Keratinocyte (primary cell): ENCODE measurements around the gene DAGLA. TPM values are rescaled to one million over a fixed set of nuclear protein-coding genes. Genes with fewer than 3 reads are reported as not detected.

Source experiments
- DNase-seq: peaks from one replicate; pipeline ENCODE4 v3.0.0-alpha.2; 2011; ENCODE audit warnings: low read depth, missing footprints, low spot score
- FAIRE-seq: peaks from 2 replicates; lab custom pipeline; 2011; peaks lifted over from hg19 to GRCh38; lab: Jason Lieb, UNC
- H2AFZ ChIP-seq: 2 replicates; pipeline ENCODE4 v1.6.0; 2012; ENCODE audit warnings: low read length, control low read depth, inconsistent platforms; ENCODE audit not compliant: control insufficient read depth
- H3K27ac ChIP-seq: 2 replicates; pipeline ENCODE4 v1.5.1; 2011; ENCODE audit warnings: low read length; ENCODE audit not compliant: control insufficient read depth, insufficient read depth
- H3K27me3 ChIP-seq: 3 replicates; pipeline ENCODE4 v1.6.0; 2011; ENCODE audit warnings: low read length; ENCODE audit not compliant: control insufficient read depth, insufficient read depth; ENCODE audit errors: extremely low read depth
- H3K36me3 ChIP-seq, 2 experiments: 2 replicates in 1 of 2; 3 replicates in 1 of 2; pipeline ENCODE4 v1.5.1; 2011; ENCODE audit warnings: low read length in 2 of 2, mild to moderate bottlenecking in 1 of 2; ENCODE audit not compliant: control insufficient read depth in 2 of 2, insufficient read depth in 2 of 2; ENCODE audit errors: extremely low read depth in 1 of 2
- H3K4me1 ChIP-seq: 3 replicates; pipeline ENCODE4 v1.5.1; 2011; ENCODE audit warnings: low read length; ENCODE audit not compliant: control insufficient read depth, insufficient read depth; ENCODE audit errors: extremely low read depth
- H3K4me2 ChIP-seq: 3 replicates; pipeline ENCODE4 v1.6.0; 2011; ENCODE audit warnings: low read depth, low read length; ENCODE audit not compliant: control insufficient read depth, insufficient read depth; ENCODE audit errors: extremely low read depth
- H3K4me3 ChIP-seq, 3 experiments: fragments of 200-600 bp in 1 of 3; sonication (generic) in 1 of 3; 2 replicates in 2 of 3; 3 replicates in 1 of 3; pipeline ENCODE4 v1.5.1; 2011 to 2016; ENCODE audit warnings: low read length in 3 of 3, mild to moderate bottlenecking in 3 of 3, control low read depth in 2 of 3, inconsistent platforms in 1 of 3, low read depth in 1 of 3, mixed read lengths in 1 of 3, mixed run types in 1 of 3, moderate library complexity in 1 of 3; ENCODE audit not compliant: control insufficient read depth in 2 of 3, insufficient read depth in 2 of 3; ENCODE audit errors: extremely low read depth in 1 of 3
- H3K79me2 ChIP-seq: 2 replicates; pipeline ENCODE4 v1.6.0; 2012; ENCODE audit warnings: low read length; ENCODE audit not compliant: control insufficient read depth, insufficient read depth
- H3K9ac ChIP-seq: 3 replicates; pipeline ENCODE4 v1.6.0; 2011; ENCODE audit warnings: low read length; ENCODE audit not compliant: control insufficient read depth, insufficient read depth; ENCODE audit errors: extremely low read depth
- H3K9me1 ChIP-seq: 3 replicates; pipeline ENCODE4 v1.6.0; 2011; ENCODE audit warnings: low read length; ENCODE audit not compliant: control insufficient read depth, insufficient read depth; ENCODE audit errors: extremely low read depth
- H3K9me3 ChIP-seq: 2 replicates; pipeline ENCODE4 v1.5.1; 2012; ENCODE audit warnings: low read depth, low read length; ENCODE audit not compliant: control insufficient read depth
- H4K20me1 ChIP-seq: 3 replicates; pipeline ENCODE4 v1.6.0; 2011; ENCODE audit warnings: low read length; ENCODE audit not compliant: control insufficient read depth, insufficient read depth; ENCODE audit errors: extremely low read depth
- EZH2 ChIP-seq: IDR thresholded peaks from one replicate; pipeline ENCODE4 v1.6.1; 2012; ENCODE audit warnings: inconsistent platforms, mild to moderate bottlenecking, low read length, moderate library complexity
- dilution Hi-C: fragments of 300-500 bp; cut with MboI; formaldehyde crosslinking; loops from one replicate; pipeline ENCODE4 v1.7.0; 2020; ENCODE audit warnings: low sequenced_read_pairs; ENCODE audit not compliant: extremely low pct_ligation_motif_present
- polyA plus RNA-seq, 5 experiments: library from polyadenylated mRNA; depleted of rRNA in 3 of 5; stranded (reverse) in 3 of 5; stranded (forward) in 1 of 5; unstranded in 1 of 5; fragments of >200 nt; gene quantifications; 1 replicate in 1 of 5; 2 replicates in 3 of 5; 3 replicates in 1 of 5; pipeline versions ENCODE4 v1.2.1 to v1.2.3, GENCODE V29; 2011 to 2012; ENCODE audit warnings: missing spikeins in 2 of 5, low read depth in 1 of 5, low replicate concordance in 1 of 5
- TF ChIP-seq, protein P1 (sequence below), 3 experiments: IDR thresholded peaks in 1 of 3; conservative IDR thresholded peaks in 1 of 3; optimal IDR thresholded peaks in 1 of 3; 2 replicates in 2 of 3; 3 replicates in 1 of 3; pipeline versions ENCODE3 to v1.5.1; 2011; ENCODE audit warnings: low read length in 3 of 3, mild to moderate bottlenecking in 3 of 3, moderate library complexity in 2 of 3, control low read depth in 1 of 3, inconsistent platforms in 1 of 3; ENCODE audit not compliant: insufficient read depth in 2 of 3; ENCODE audit errors: extremely low read depth in 1 of 3

The DAGLA gene
- polyA plus RNA-seq, 1 donor (not counting 4 experiments of a cell fraction or from before 2014, with no cell fraction given), result 0.03 TPM

GRCh38 chr11:61744609-61745156 lies 64.5 kb downstream of the DAGLA start:
- H3K4me1 ChIP-seq, result no peaks in the 10 kb centered on the region
- no peaks in the 10 kb centered on the region for H3K9me3 ChIP-seq
- FAIRE-seq, result no peak
- no peak for DNase-seq
- no peak overlapping the region for H3K4me3 ChIP-seq
- no peak overlapping the region for H2AFZ ChIP-seq
- dilution Hi-C loops, result no loop called here
- H3K27ac ChIP-seq, result no peak overlapping the region
- no peaks in the 10 kb centered on the region for H3K36me3 ChIP-seq
- no peaks in the 10 kb centered on the region for H4K20me1 ChIP-seq
- no peak overlapping the region for H3K4me2 ChIP-seq
- H3K79me2 ChIP-seq, result no peaks in the 10 kb centered on the region
- TF ChIP-seq, protein P1, sequence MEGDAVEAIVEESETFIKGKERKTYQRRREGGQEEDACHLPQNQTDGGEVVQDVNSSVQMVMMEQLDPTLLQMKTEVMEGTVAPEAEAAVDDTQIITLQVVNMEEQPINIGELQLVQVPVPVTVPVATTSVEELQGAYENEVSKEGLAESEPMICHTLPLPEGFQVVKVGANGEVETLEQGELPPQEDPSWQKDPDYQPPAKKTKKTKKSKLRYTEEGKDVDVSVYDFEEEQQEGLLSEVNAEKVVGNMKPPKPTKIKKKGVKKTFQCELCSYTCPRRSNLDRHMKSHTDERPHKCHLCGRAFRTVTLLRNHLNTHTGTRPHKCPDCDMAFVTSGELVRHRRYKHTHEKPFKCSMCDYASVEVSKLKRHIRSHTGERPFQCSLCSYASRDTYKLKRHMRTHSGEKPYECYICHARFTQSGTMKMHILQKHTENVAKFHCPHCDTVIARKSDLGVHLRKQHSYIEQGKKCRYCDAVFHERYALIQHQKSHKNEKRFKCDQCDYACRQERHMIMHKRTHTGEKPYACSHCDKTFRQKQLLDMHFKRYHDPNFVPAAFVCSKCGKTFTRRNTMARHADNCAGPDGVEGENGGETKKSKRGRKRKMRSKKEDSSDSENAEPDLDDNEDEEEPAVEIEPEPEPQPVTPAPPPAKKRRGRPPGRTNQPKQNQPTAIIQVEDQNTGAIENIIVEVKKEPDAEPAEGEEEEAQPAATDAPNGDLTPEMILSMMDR (optimal IDR thresholded peaks at IDR 0.05 in 1 of 3, IDR thresholded peaks at IDR 0.05 in 1 of 3, conservative IDR thresholded peaks at IDR 0.05 in 1 of 3; ENCODE audit: extremely low read depth in 1 of 3, insufficient read depth in 2 of 3, low read length in 3 of 3), result no peak
- no peak for TF ChIP-seq EZH2
- no peak overlapping the region for H3K9ac ChIP-seq
- H3K27me3 ChIP-seq, result peaks cover 14% of the 10 kb centered on the region
- H3K9me1 ChIP-seq, result no peaks in the 10 kb centered on the region

GRCh38 chr11:61745781-61746441 lies 65.7 kb downstream of the DAGLA start:
- FAIRE-seq (no peak), DNase-seq (no peak)
- Histone ChIP-seq H4K20me1 (no peaks in the 10 kb centered on the region), H3K79me2 (no peaks in the 10 kb centered on the region), H3K27me3 (peaks cover 14% of the 10 kb centered on the region), H3K27ac (no peak overlapping the region), H3K4me1 (no peaks in the 10 kb centered on the region), H3K9me1 (no peaks in the 10 kb centered on the region), H3K9me3 (no peaks in the 10 kb centered on the region), H3K36me3 (no peaks in the 10 kb centered on the region), H3K4me2 (no peak overlapping the region), H3K4me3 (no peak overlapping the region), H2AFZ (no peak overlapping the region), H3K9ac (no peak overlapping the region)
- no peak for TF ChIP-seq EZH2
- dilution Hi-C loops, result no loop called here
